ENCODE results near the gene KRTAP20-3.

DNA sequence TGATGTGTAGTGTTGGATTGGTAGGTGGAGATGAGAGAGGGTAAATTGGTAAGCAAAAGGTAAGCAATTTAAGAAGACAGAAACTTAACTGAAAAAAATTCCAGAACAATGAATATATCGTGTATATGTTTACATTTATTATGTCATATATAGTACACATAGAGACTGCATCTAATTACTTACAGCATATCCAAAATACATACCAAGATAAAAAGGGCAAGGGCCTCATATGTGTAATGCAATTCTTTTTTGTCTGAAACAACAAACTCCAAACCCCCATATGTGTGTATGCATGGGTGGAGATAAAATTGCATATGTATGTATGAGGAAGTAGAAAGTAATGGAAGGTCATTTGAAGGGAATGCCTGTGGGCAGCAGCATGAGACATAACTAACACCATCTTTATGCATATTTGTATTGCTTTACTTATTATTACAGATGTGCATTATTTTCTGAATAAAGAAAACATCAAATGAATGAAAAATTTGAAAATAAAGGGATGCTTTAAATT lies 4.3 kb downstream of the KRTAP20-3 start:
- TF ChIP-seq CTCF (IDR thresholded peaks at IDR 0.05; ENCODE audit: insufficient read depth, low read depth, low read length) (no peak), EZH2 (IDR thresholded peaks at IDR 0.05; ENCODE audit: insufficient read depth, low read length) (no peak)
